GM18505 (cell line): Measurements from ENCODE around the gene QRICH2.
"Not testable (repeated sequence)": the region's sequence is repeated elsewhere in the genome, so short reads cannot be mapped to it uniquely, and the experiment has no call there.

Source experiments
- ATAC-seq: cut with Tn5 transposase; IDR thresholded peaks from one replicate; pipeline ENCODE4 v1.9.1; 2021; ENCODE audit not compliant: unreplicated experiment
- POLR2A ChIP-seq: IDR thresholded peaks from 4 replicates; pipeline ENCODE4 v1.6.1; 2011; ENCODE audit warnings: borderline replicate concordance; ENCODE audit not compliant: insufficient read depth, insufficient read length; ENCODE audit errors: extremely low read depth

Gene QRICH2

DNA sequence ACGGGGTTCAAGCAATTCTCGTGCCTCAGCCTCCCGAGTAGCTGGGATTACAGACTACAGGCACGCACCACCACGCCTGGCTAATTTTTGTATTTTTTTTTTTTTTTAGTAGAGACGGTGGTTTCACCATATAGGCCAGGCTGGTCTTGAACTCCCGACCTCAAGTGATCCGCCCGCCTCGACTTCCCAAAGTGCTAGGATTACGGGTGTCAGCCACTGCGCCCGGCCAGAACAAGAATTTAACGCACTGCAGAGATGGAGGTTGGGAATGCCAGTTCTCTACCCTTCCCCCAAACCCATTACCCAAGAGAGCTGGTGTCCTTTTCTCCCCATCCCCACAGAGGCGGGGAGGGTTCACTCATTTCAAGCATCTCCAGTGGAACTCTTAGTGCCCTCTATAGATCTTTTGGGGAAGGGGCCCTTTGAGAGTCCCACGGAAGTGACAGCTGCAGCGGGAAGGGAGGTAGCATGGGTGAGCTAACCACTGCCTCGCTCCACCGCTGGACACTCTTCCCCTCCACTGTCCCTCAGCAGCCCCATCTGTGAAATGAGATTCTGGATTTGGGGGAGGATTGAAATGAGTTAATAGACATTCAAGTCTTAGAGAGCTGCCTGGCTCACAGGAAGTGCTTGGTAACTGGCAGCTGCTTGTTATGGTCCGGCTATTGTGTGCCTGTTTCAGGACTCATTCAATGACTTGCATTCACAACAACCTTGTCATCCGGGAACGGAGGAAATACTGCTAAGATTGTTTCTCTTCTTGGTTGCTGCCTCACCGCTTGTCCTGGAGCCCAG lies 46.5 kb downstream of the QRICH2 start:
- no peak for ATAC-seq
- peak; percentile 41 for TF ChIP-seq POLR2A

DNA sequence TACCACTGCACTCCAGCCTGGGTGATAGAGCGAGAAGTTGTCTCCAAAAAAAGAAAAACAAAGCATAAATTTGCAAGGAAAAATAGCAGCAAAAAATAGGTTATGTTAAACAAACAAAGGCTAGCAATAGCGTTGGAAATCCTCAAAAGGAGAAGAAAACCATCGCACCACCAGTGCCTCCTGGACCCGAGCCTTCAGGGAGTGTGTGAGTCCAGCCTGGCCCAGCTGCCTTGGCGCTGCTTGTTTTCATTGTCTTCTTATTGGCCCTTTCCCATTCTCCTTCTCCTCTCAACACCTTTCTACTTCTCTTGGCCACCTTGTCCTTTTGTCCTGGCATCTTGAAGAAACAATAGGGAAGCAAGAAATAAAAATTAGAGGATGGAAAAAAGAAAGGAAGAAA lies 47.4 kb downstream of the QRICH2 start:
- peak; percentile 68 for TF ChIP-seq POLR2A
- no peak for ATAC-seq

DNA sequence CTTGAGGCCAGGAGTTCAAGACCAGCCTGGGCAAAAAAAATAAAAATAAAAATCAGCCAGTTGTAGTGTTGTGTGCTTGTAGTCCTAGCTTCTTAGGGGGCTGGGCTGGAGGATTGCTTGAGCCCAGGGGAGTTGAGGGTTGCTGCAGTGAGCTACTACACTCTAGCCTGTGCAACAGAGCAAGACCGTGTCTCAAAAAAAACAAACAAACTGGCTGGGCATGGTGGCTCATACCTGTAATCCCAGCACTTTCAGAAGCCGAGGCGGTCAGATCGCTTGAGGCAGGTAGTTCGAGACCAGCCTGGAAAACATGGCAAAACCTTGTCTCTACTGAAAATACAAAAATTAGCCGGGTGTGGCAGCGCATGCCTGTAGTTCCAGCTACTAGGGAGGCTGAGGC lies 47.9 kb downstream of the QRICH2 start:
- no peak for ATAC-seq
- no peak for TF ChIP-seq POLR2A

DNA sequence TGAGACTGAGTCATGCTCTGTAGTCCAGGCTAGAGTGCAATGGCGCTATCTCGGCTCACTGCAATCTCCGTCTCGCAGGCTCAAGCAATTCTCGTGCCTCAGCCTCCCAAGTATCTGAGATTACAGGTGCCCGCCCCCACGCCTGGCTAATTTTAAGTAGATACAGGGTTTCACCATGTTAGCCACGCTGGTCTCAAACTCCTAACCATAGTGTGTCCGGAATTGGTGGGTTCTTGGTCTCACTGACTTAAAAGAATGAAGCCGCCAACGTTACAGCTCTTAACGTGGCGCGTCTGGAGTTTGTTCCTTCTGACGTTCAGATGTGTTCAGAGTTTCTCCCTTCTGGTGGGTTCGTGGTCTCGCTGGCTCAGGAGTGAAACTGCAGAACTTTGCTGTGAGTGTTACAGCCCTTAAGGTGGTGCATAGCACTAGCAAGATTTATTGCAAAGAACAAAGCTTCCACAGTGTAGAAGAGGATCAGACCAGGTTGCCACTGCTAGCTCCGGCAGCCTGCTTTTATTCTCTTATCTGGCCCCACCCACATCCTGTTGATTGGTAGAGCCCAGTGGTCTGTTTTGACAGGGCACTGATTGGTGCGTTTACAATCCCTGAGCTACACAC lies 51.5 kb downstream of the QRICH2 start:
- not testable (repeated sequence) for ATAC-seq

DNA sequence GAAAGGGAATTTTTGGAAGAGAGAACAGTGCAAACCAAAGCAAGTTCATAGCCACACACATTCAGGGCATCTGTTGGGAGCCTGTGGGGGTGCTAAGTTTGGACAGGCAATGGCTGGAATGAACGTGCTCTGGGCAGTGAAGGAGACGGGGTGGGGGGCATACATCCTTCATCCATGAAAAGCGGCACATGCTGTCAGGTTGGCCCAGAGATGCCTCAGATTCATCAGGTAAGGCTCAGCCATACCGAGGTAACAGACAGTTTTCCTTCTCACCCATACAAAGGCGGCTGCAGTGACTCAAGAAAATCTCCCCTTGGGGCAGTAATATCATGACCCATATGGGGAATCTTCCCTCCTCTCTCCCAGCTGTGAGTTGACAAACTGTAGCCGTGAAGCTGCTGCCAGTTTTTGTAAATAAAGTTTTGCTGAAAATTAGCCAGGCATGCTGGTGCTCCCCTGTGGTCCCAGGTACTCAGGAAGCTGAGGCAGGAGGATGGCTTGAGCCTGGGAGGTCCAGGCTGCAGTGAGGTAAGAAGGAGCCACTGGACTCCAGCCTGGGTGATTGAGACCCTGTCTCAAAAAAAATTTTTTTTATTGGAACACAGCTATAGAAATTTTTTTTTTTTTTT lies 52.2 kb downstream of the QRICH2 start:
- ATAC-seq, result no peak
- no peak for TF ChIP-seq POLR2A

DNA sequence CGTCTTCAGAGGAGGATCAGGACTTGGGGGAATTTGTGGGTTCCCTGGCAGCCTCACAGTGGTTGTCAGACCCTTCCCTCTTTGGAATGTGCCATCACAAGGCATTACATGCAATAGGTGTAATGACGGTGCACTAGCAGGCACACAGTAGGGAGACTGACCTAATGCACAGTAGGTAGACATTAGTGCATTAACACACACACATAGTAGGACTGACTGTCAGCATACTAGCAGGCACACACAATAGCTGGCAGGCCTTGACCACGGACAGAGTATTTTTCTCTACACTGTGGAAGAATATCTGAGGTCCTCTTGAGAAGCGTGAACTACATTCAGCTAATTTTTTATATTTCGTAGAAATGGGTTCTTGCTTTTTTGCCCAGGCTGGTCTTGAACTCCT lies 53.8 kb downstream of the QRICH2 start:
- TF ChIP-seq POLR2A, result no peak
- ATAC-seq, result no peak

DNA sequence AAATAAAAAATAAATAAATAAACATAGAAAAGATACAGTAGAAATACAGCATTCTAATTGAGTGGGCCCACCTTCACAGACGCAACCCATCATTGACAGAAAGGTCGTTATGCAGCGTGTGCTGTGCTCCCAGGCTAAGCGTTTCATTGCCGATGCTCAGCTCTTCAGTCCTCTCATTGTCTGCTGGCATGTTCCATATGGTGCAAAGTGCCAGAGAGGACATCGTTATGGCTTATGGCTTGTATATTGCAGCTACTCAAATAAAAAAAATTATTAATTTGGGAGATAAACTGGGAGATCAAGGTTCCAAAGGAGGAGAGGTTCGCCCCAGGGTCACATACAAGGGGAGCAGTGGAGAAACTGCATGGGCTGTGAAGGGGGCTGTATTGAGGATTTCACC lies 54.2 kb downstream of the QRICH2 start:
- no peak for TF ChIP-seq POLR2A
- no peak for ATAC-seq

DNA sequence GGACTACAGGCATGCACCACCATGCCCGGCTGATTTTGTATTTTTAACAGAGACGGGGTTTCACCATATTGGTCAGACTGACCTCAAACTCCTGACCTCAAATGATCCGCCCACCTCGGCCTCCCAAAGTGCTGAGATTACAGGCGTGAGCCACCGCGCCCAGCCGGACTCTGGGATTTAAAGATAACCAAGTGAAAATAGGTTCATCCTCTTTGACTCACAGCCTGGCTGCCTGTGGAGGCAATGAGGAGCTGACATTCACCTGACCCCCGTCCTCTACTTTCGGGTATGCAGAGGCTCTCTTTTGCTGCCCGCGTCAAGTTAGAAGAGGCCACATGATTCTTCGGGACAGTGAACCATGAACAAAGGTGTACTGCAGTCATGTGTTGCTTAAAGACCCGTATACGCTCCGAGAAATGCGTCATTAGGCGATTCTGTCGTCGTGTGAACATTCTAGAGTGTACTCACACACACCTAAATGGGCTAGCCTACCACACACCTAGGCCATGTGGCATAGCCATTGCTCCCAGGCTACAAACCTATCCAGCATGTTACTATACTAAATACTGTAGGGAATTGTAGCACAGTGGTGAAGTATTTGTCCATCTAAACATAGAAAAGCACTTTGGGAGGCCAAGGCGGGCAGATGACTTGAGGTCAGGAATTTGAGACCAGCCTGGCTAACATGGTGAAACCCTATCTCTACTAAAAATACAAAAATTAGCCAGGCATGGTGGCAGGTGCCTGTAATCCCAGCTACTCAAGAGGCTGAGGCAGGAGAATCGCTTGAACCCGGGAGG lies 54.9 kb downstream of the QRICH2 start:
- not testable (repeated sequence) for ATAC-seq

DNA sequence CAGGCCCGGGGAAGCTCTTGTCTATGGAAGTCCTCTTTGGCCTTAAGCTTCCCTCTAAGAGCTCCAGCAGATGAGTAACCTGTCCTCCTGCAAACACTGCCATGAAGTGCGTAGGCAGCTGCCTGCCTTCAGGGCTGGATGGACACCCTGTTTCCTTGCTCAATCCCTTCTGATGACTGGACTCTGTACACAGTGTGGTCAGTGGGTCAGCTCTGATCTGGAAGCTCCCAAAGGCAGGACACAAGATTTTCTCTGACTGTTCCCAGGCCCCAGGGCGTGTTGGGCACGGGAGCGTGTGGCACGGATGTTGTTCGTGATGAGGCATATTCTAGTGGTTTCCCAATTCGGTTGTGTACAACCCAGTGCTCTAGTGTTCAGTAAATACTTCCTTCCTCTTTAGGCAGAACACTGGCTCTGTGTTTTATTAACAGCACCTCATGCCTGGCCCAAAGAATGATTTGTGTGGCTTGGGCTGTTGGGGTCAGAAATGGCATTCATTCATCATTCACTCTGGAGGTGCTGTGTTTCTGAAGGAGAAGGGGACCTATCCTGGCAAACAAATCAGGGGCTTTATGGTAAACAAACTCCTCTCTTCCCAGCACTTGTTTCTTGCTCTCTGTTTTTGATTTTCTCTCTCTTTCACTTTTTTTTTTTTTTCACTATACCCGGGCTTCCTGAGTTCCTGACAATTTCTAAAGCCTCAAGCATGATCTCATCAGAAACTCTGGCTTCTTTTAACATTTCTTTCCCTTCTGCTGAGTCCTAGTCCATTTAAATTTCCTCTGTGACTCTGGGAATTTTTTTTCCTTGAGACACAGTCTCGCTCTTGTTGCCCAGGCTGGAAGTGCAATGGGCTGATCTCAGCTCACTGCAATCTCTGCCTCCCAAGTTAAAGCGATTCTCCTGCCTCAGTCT lies 55.8 kb downstream of the QRICH2 start:
- peak; percentile 49 for TF ChIP-seq POLR2A
- ATAC-seq, result peak; percentile 50

DNA sequence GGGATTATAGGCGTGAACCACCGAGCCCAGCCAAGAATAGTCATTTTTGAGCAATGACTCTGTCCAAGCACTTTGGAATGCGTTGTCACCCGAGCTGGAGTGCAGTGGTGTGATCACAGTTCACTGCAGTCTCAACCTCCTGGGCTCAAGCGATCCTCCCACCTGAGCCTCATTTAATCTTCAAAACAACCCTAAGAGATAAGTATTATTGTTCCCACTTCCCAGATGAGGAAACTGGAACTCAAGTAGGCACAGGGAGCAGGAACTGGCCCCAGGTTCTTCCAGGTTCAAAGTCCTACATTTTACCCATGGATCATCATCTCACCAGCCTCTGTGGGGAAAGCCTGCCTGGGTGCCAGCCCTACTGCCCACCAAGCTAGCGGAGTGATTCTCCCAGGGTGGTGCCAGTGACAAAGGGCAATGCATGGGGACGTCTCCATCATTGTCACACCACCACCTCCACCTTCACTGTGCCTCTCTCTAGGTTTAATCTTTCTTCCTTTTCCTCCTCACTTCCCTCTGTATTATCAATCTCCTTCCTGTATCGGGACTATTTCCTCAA lies 56.5 kb downstream of the QRICH2 start:
- no peak for TF ChIP-seq POLR2A
- ATAC-seq, result no peak

DNA sequence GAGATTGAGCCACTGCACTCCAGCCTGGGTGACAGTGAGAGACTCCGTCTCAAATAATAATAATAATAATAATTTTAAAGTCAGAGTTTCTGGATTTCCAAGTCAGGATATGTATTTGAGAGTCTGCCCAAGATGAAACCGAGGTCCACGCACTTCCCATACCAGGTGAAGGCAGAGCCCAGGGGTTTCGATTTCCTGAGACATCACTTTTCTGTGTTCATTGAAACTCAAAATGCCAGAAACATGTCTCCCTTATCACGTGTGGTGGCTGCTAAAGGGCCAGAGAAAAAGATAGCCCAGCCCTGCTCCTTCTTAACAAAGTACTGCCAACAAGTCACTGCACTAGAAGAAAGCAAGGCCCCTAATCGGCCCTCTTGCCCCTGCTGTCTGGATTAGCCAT lies 57.9 kb downstream of the QRICH2 start:
- no peak for ATAC-seq
- TF ChIP-seq POLR2A, result no peak

DNA sequence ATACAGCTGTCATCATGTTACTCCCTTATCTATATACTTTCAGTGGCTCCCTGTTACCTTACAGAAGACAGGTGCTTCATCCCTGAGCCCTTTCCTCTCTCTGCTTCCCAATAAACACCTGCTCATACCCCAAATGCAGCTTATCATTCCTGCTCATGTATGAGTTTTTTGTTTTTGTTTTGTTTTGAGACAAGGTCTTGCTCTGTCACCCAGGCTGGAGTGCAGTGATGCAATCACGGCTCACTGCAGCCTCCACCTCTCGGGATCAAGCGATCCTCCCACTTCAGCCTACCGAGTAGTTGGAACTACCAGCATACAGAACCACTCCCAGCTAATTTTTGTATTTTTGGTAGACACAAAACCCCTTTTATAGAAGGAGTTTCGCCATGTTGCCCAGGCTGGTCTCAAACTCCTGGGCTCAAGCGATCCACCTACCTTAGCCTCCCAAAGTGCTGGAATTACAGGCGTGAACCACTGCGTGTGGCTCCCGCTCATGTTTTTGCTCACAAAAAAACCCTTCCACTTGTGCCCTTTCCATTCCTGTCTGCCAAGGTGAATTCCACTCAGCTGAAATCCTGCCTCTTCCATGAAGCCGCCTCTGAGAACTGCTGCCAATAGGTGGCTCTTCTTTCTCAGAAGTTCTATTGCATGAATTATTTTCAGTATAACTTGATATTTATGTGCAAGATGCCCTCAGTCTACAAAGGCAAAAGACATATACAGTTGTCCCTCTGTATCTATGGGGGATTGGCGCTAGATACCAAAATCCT lies 59.9 kb downstream of the QRICH2 start:
- ATAC-seq, result no peak
- no peak for TF ChIP-seq POLR2A
